IMR-90 (cell line): Measurements from ENCODE around the gene CD1B. TPM values are rescaled to one million over a fixed set of nuclear protein-coding genes. Genes with fewer than 3 reads are reported as not detected.

Source experiments
- ATAC-seq: fragments of 200-7000 bp; cut with Tn5 transposase; 2 replicates; pipeline ENCODE4 v1.9.1; 2020; ENCODE audit warnings: low read depth, mild to moderate bottlenecking, moderate library complexity
- BruUV-seq: library from RNA; stranded (reverse); fragments of 400-500 nt; replicated peaks from 2 replicates; lab custom pipeline; 2021; lab: Mats Ljungman, UMichigan
- CTCF ChIA-PET: fragments of 300-600 bp; formaldehyde crosslinking; extraction: SDS; loops from one replicate; lab custom pipeline; 2021; ENCODE audit warnings: antibody characterized with exemption; lab: Yijun Ruan, JAX
- POLR2A ChIA-PET: fragments of 300-600 bp; sonication (Branson Sonifier 250); formaldehyde crosslinking; loops from one replicate; lab custom pipeline; 2022; ENCODE audit warnings: antibody characterized with exemption; ENCODE audit not compliant: unreplicated experiment; lab: Charles Lee
- DNase-seq: peaks from one replicate; pipeline ENCODE4 v3.0.0; 2013
- H2AFZ ChIP-seq: replicated peaks from 2 replicates; pipeline ENCODE3; 2013; ENCODE audit warnings: low read length, mild to moderate bottlenecking; ENCODE audit not compliant: poor library complexity
- H2AK5ac ChIP-seq: 2 replicates; pipeline ENCODE4 v1.6.1; 2013; ENCODE audit warnings: low read depth, low read length, inconsistent platforms
- H2AK9ac ChIP-seq: replicated peaks from 2 replicates; pipeline ENCODE3; 2013; ENCODE audit warnings: mild to moderate bottlenecking, low read depth, low read length, moderate library complexity; ENCODE audit not compliant: poor library complexity
- H2BK120ac ChIP-seq: 2 replicates; pipeline ENCODE4 v1.6.1; 2013; ENCODE audit warnings: low read depth, low read length, inconsistent platforms
- H2BK15ac ChIP-seq: 3 replicates; pipeline ENCODE4 v1.6.1; 2013; ENCODE audit warnings: low read depth, low read length, inconsistent platforms
- H2BK20ac ChIP-seq: 2 replicates; pipeline ENCODE4 v1.6.1; 2013; ENCODE audit warnings: low read depth, mild to moderate bottlenecking, inconsistent platforms, low read length, moderate library complexity
- H2BK5ac ChIP-seq: 2 replicates; pipeline ENCODE4 v1.6.1; 2013; ENCODE audit warnings: mild to moderate bottlenecking, low read depth, low read length, inconsistent platforms; ENCODE audit not compliant: poor library complexity, severe bottlenecking
- H3K14ac ChIP-seq: replicated peaks from 2 replicates; pipeline ENCODE4 v1.6.1; 2013; ENCODE audit warnings: low read depth, low read length, inconsistent platforms
- H3K18ac ChIP-seq: 2 replicates; pipeline ENCODE4 v1.6.1; 2013; ENCODE audit warnings: low read depth, low read length, control low read depth
- H3K23ac ChIP-seq: 2 replicates; pipeline ENCODE4 v1.6.1; 2013; ENCODE audit warnings: low read depth, low read length, inconsistent platforms
- H3K27ac ChIP-seq: 2 replicates; pipeline ENCODE4 v1.5.1; 2013; ENCODE audit warnings: mild to moderate bottlenecking, control low read depth, low read length; ENCODE audit not compliant: insufficient read depth
- H3K27me3 ChIP-seq: 2 replicates; pipeline ENCODE4 v1.6.1; 2013; ENCODE audit warnings: low read length; ENCODE audit not compliant: control insufficient read depth, insufficient read depth
- H3K36me3 ChIP-seq: 2 replicates; pipeline ENCODE4 v1.6.1; 2013; ENCODE audit warnings: low read length, mixed read lengths; ENCODE audit not compliant: control insufficient read depth, insufficient read depth
- H3K4ac ChIP-seq: 2 replicates; pipeline ENCODE4 v1.6.1; 2013; ENCODE audit warnings: low read depth, low read length, inconsistent platforms
- H3K4me1 ChIP-seq: 2 replicates; pipeline ENCODE4 v1.6.1; 2013; ENCODE audit warnings: low read length, mixed read lengths; ENCODE audit not compliant: control insufficient read depth, insufficient read depth
- H3K4me2 ChIP-seq: 2 replicates; pipeline ENCODE4 v1.6.1; 2013; ENCODE audit warnings: low read depth, mild to moderate bottlenecking, control low read depth, low read length, moderate library complexity
- H3K4me3 ChIP-seq: 2 replicates; pipeline ENCODE4 v1.5.1; 2013; ENCODE audit warnings: low read depth, mild to moderate bottlenecking, control low read depth, low read length, moderate library complexity; ENCODE audit not compliant: insufficient read depth
- H3K56ac ChIP-seq: 2 replicates; pipeline ENCODE4 v1.6.1; 2013; ENCODE audit warnings: low read length, inconsistent platforms; ENCODE audit not compliant: insufficient read depth; ENCODE audit errors: extremely low read depth
- H3K79me1 ChIP-seq, 2 experiments: 2 replicates each; pipeline ENCODE4 v1.6.1; 2013; ENCODE audit warnings: low read length in 2 of 2, inconsistent platforms in 1 of 2, low read depth in 1 of 2
- H3K9ac ChIP-seq: 2 replicates; pipeline ENCODE4 v1.6.1; 2013; ENCODE audit warnings: low read depth, low read length, control low read depth
- H3K9me1 ChIP-seq: 2 replicates; pipeline ENCODE4 v1.6.1; 2013; ENCODE audit warnings: low read length, inconsistent platforms; ENCODE audit not compliant: insufficient read depth
- H3K9me3 ChIP-seq: 2 replicates; pipeline ENCODE4 v1.6.1; 2013; ENCODE audit warnings: low read length; ENCODE audit not compliant: control insufficient read depth, insufficient read depth
- H4K20me1 ChIP-seq: 2 replicates; pipeline ENCODE4 v1.6.1; 2013; ENCODE audit warnings: low read length, inconsistent platforms; ENCODE audit not compliant: insufficient read depth
- H4K5ac ChIP-seq: 2 replicates; pipeline ENCODE4 v1.6.1; 2013; ENCODE audit warnings: mild to moderate bottlenecking, low read depth, low read length, control low read depth
- H4K8ac ChIP-seq, 2 experiments: 2 replicates each; pipeline ENCODE4 v1.6.1; 2013; ENCODE audit warnings: low read depth in 2 of 2, low read length in 2 of 2, control low read depth in 1 of 2, inconsistent platforms in 1 of 2
- H4K91ac ChIP-seq: 2 replicates; pipeline ENCODE4 v1.6.1; 2013; ENCODE audit warnings: low read depth, low read length, inconsistent platforms; ENCODE audit not compliant: insufficient read depth
- CHD1 ChIP-seq: IDR thresholded peaks from 2 replicates; pipeline ENCODE4 v1.6.1; 2012; ENCODE audit warnings: low read depth, low read length, improper control_type of control experiment
- CTCF ChIP-seq: conservative IDR thresholded peaks from 2 replicates; pipeline ENCODE4 v1.5.1; 2012; ENCODE audit warnings: mild to moderate bottlenecking, low read depth, low read length, improper control_type of control experiment
- ELK1 ChIP-seq: fragments of 150-350 bp; IDR thresholded peaks from 2 replicates; pipeline ENCODE4 v1.6.1; 2016; ENCODE audit warnings: low read depth, mild to moderate bottlenecking, low read length, moderate library complexity, borderline replicate concordance
- FOS ChIP-seq: fragments of 150-350 bp; IDR thresholded peaks from 2 replicates; pipeline ENCODE4 v1.6.1; 2016; ENCODE audit warnings: low read depth, low read length
- MAFK ChIP-seq: IDR thresholded peaks from 2 replicates; pipeline ENCODE4 v1.6.1; 2012; ENCODE audit warnings: low read depth, low read length, improper control_type of control experiment
- MAZ ChIP-seq: IDR thresholded peaks from 2 replicates; pipeline ENCODE4 v1.6.1; 2012; ENCODE audit warnings: low read depth, mild to moderate bottlenecking, low read length, improper control_type of control experiment, moderate library complexity, borderline replicate concordance
- MXI1 ChIP-seq: IDR thresholded peaks from 2 replicates; pipeline ENCODE4 v1.6.1; 2012; ENCODE audit warnings: low read depth, mild to moderate bottlenecking, low read length, moderate library complexity, borderline replicate concordance
- NFE2L2 ChIP-seq: fragments of 150-350 bp; IDR thresholded peaks from 2 replicates; pipeline ENCODE4 v1.6.1; 2016; ENCODE audit warnings: low read depth, mild to moderate bottlenecking, low read length
- POLR2A ChIP-seq: IDR thresholded peaks from 2 replicates; pipeline ENCODE4 v1.6.1; 2012; ENCODE audit warnings: mild to moderate bottlenecking, low read depth, low read length
- RCOR1 ChIP-seq: IDR thresholded peaks from 2 replicates; pipeline ENCODE4 v1.6.1; 2012; ENCODE audit warnings: mild to moderate bottlenecking, low read length, improper control_type of control experiment; ENCODE audit not compliant: insufficient replicate concordance
- RFX5 ChIP-seq: IDR thresholded peaks from 2 replicates; pipeline ENCODE4 v1.8.0; 2012; ENCODE audit warnings: low read depth, mild to moderate bottlenecking, low read length, moderate library complexity
- SMC3 ChIP-seq: fragments of 150-350 bp; IDR thresholded peaks from 2 replicates; pipeline ENCODE4 v1.6.1; 2016; ENCODE audit warnings: low read depth, mild to moderate bottlenecking, antibody characterized with exemption, low read length, moderate library complexity
- USF2 ChIP-seq: fragments of 150-350 bp; IDR thresholded peaks from 2 replicates; pipeline ENCODE4 v1.6.1; 2017; ENCODE audit warnings: mild to moderate bottlenecking, antibody characterized with exemption, low read length, low read depth
- WGBS, 2 experiments: methylation state at CpG; one replicate each; pipeline versions ENCODE4 v1.1.5 to v1.1.7; 2013; ENCODE audit warnings: missing lambda C conversion rate in 2 of 2; ENCODE audit not compliant: insufficient read length in 1 of 2; ENCODE audit errors: extremely low coverage in 2 of 2; 5-methylcytosine and 5-hydroxymethylcytosine counted together
- dilution Hi-C: fragments of 300-500 bp; cut with HindIII; formaldehyde crosslinking; loops from one replicate; pipeline ENCODE4 v1.14.3; 2018; ENCODE audit warnings: low sequenced_read_pairs; ENCODE audit not compliant: unreplicated experiment
- in situ Hi-C: fragments of 300-500 bp; cut with MboI; formaldehyde crosslinking; loops from 3 replicates; pipeline ENCODE4 v1.14.3; 2019; ENCODE audit warnings: low sequenced_read_pairs, inconsistent platforms, mixed read lengths
- intact Hi-C: fragments of 100-400 bp; cut with micrococcal nuclease; formaldehyde crosslinking; loops from 2 replicates; pipeline ENCODE4 v1.10.0; 2022
- polyA plus RNA-seq, 3 experiments: library from polyadenylated mRNA; depleted of rRNA; stranded (reverse); fragments of >200 nt; gene quantifications; 2 replicates each; pipeline ENCODE4 v1.2.3, GENCODE V29; 2012; ENCODE audit warnings: low replicate concordance in 1 of 3
- total RNA-seq: library from RNA; depleted of rRNA; stranded (reverse); fragments of >200 nt; gene quantifications from 2 replicates; pipeline ENCODE4 v1.2.3, GENCODE V29; 2012

CD1B gene
- total and polyA plus RNA-seq, 2 of the 4 experiments (the other 2 are of a cell fraction): not detected

DNA sequence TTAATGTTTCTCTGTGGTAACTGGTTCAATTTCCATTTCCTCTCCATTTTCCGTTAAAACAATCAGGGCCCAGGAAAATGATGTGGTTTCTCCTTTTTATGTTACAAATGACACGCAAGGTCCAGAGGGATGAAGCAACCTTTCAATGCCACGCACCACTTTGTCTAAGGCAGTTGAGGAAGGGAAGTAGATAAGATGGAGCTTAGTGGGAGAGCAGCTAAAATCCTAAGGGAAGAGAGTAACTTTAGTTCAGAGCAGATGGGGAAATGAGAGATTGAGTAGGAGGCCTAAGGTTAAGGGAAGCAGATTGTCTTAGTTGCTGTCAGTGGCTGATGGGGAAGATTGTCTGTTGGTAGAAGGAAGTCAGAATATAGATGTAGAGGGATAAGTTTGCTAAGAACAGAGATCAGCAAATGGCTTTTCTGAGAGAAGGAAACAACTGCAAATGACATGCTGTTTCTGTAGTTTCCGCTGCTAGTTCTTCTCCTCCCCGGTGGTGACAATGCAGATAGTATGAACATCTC, 40.9 kb downstream of the CD1B start:
- no TSS peak for BruUV-seq
- Histone ChIP-seq H4K5ac (no peak overlapping the region), H2BK15ac (no peak overlapping the region), H3K9ac (no peak overlapping the region), H3K27me3 (no peaks in the 10 kb centered on the region), H3K27ac (no peak overlapping the region), H3K9me1 (no peaks in the 10 kb centered on the region), H3K56ac (no peak overlapping the region), H3K4me1 (no peaks in the 10 kb centered on the region), H2AFZ (no peak overlapping the region), H2BK20ac (no peak overlapping the region), H2AK5ac (no peak overlapping the region), H3K9me3 (peaks cover 3% of the 10 kb centered on the region; the same call in 1 of the 2 replicates), H3K79me1 (no peaks in the 10 kb centered on the region), H2BK5ac (no peak overlapping the region), H2AK9ac (no peak overlapping the region), H4K91ac (no peak overlapping the region), H3K4ac (no peak overlapping the region), H3K36me3 (no peaks in the 10 kb centered on the region), H4K20me1 (no peaks in the 10 kb centered on the region), H4K8ac (no peak overlapping the region), H3K14ac (no peak overlapping the region), H3K4me3 (no peak overlapping the region), H2BK120ac (no peak overlapping the region), H3K23ac (no peak overlapping the region), H3K4me2 (no peak overlapping the region), H3K18ac (no peak overlapping the region)
- dilution Hi-C loops: no loop called here
- ATAC-seq (no peak), DNase-seq (no peak)
- intact Hi-C loops: loop anchor here (10.0 kb wide), 1 partner anchor 244 kb away; no protein-coding TSS in a partner anchor
- POLR2A ChIA-PET: no interaction called here
- CTCF ChIA-PET: no interaction called here
- in situ Hi-C loops: no loop called here
- TF ChIP-seq CTCF (no peak), NFE2L2 (no peak), MXI1 (no peak), RCOR1 (no peak), USF2 (no peak), ELK1 (no peak), MAZ (no peak), MAFK (no peak), SMC3 (no peak), CHD1 (no peak), POLR2A (no peak), RFX5 (no peak), FOS (no peak)
- WGBS, 2 experiments: 60% methylated on average over 1 of the region's 5 CpGs; no CpG with 5 or more reads in 1 of the 2 experiments
